GM18868 (cell line): ENCODE results near the gene SLC2A4RG.
A peak's percentile ranks its signal among the peaks of the same experiment; 100 is the strongest.

Experiments
- ATAC-seq: cut with Tn5 transposase; IDR thresholded peaks from one replicate; pipeline ENCODE4 v1.9.1; 2021; ENCODE audit warnings: mild to moderate bottlenecking, moderate library complexity; ENCODE audit not compliant: unreplicated experiment

Gene SLC2A4RG

GRCh38 chr20:63699466-63700198 is 39.9 kb upstream of the SLC2A4RG start:
- ATAC-seq: no peak

- no peak for ATAC-seq
These were observed 39.2 kb upstream of the SLC2A4RG start for GRCh38 chr20:63700199-63701050.

- no peak for ATAC-seq
These were observed 38.6 kb upstream of the SLC2A4RG start for GRCh38 chr20:63701051-63701328.

GRCh38 chr20:63701329-63702035 is 38.1 kb upstream of the SLC2A4RG start:
- ATAC-seq: no peak

GRCh38 chr20:63702036-63702665 is 37.4 kb upstream of the SLC2A4RG start:
- ATAC-seq: no peak

- ATAC-seq: no peak
These were observed 36.7 kb upstream of the SLC2A4RG start for GRCh38 chr20:63702751-63703470.

- ATAC-seq: no peak
These were observed 36.1 kb upstream of the SLC2A4RG start for GRCh38 chr20:63703471-63703975.

GRCh38 chr20:63703976-63704748 is 35.4 kb upstream of the SLC2A4RG start:
- ATAC-seq: no peak

GRCh38 chr20:63704749-63705117 is 34.8 kb upstream of the SLC2A4RG start:
- no peak for ATAC-seq

GRCh38 chr20:63705232-63706026 is 34.1 kb upstream of the SLC2A4RG start:
- ATAC-seq: no peak

GRCh38 chr20:63706027-63706695 is 33.4 kb upstream of the SLC2A4RG start:
- ATAC-seq: no peak

- ATAC-seq: peak; percentile 27
These were observed 32.6 kb upstream of the SLC2A4RG start for GRCh38 chr20:63706852-63707557.

GRCh38 chr20:63707558-63708300 is 31.8 kb upstream of the SLC2A4RG start, which contains the start of the genes ARFRP1 and ZGPAT:
ARFRP1 (minus strand) TSS chr20:63707976; CDS start chr20:63707091, 885 bp downstream.
ZGPAT (plus strand) TSS chr20:63708039; CDS start chr20:63708581, 542 bp downstream.
- peak; percentile 73 for ATAC-seq

- ATAC-seq: peak; percentile 9
These were observed 31.1 kb upstream of the SLC2A4RG start for GRCh38 chr20:63708301-63709148.

- ATAC-seq: no peak
These were observed 30.4 kb upstream of the SLC2A4RG start for GRCh38 chr20:63709149-63709527.

GRCh38 chr20:63711085-63711645 is 28.4 kb upstream of the SLC2A4RG start:
- no peak for ATAC-seq
